Measurements from ENCODE around the gene SLC2A3.
"Not testable (repeated sequence)": the region's sequence is repeated elsewhere in the genome, so short reads cannot be mapped to it uniquely, and the experiment has no call there.

DNA sequence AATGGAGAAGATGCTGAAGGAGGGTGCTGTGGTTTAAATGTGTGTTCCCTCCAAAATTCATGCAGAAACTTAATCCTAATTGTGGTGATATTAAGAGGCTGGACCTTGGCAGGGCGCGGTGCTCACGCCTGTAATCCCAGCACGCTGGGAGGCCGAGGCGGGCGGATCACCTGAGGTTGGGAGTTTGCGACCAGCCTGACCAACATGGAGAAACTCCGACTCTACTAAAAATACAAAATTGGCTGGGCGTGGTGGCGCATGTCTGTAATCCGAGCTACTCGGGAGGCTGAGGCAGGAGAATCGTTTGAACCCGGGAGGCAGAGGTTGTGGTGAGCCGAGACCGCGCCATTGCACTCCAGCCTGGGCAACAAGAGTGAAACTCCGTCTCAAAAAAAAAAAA lies 18.9 kb upstream of the SLC2A3 start:
- TF ChIP-seq, protein P1, sequence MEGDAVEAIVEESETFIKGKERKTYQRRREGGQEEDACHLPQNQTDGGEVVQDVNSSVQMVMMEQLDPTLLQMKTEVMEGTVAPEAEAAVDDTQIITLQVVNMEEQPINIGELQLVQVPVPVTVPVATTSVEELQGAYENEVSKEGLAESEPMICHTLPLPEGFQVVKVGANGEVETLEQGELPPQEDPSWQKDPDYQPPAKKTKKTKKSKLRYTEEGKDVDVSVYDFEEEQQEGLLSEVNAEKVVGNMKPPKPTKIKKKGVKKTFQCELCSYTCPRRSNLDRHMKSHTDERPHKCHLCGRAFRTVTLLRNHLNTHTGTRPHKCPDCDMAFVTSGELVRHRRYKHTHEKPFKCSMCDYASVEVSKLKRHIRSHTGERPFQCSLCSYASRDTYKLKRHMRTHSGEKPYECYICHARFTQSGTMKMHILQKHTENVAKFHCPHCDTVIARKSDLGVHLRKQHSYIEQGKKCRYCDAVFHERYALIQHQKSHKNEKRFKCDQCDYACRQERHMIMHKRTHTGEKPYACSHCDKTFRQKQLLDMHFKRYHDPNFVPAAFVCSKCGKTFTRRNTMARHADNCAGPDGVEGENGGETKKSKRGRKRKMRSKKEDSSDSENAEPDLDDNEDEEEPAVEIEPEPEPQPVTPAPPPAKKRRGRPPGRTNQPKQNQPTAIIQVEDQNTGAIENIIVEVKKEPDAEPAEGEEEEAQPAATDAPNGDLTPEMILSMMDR (CRISPR knock-in tag; IDR thresholded peaks at IDR 0.05), result not testable (repeated sequence)
- not testable (repeated sequence) for TF ChIP-seq NR2C2 (CRISPR knock-in tag; IDR thresholded peaks at IDR 0.05; ENCODE audit: borderline replicate concordance); POLR2A (IDR thresholded peaks at IDR 0.05; ENCODE audit: insufficient read depth in 1 of 2, low read depth in 2 of 2, low read length in 2 of 2); SUZ12 (IDR thresholded peaks at IDR 0.05; ENCODE audit: low read depth, low read length); ZNF703 (CRISPR knock-in tag; IDR thresholded peaks at IDR 0.05; ENCODE audit: borderline replicate concordance); MAFF (IDR thresholded peaks at IDR 0.05; ENCODE audit: low read depth, low read length); STAT5B (CRISPR knock-in tag; IDR thresholded peaks at IDR 0.05); ZFP82 (CRISPR knock-in tag; IDR thresholded peaks at IDR 0.05; ENCODE audit: borderline replicate concordance); MXI1 (IDR thresholded peaks at IDR 0.05; ENCODE audit: borderline replicate concordance, low read depth, low read length)
- TF ChIP-seq, protein P2, sequence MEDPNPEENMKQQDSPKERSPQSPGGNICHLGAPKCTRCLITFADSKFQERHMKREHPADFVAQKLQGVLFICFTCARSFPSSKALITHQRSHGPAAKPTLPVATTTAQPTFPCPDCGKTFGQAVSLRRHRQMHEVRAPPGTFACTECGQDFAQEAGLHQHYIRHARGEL (CRISPR knock-in tag; IDR thresholded peaks at IDR 0.05), result not testable (repeated sequence)
- TF ChIP-seq, protein P3, sequence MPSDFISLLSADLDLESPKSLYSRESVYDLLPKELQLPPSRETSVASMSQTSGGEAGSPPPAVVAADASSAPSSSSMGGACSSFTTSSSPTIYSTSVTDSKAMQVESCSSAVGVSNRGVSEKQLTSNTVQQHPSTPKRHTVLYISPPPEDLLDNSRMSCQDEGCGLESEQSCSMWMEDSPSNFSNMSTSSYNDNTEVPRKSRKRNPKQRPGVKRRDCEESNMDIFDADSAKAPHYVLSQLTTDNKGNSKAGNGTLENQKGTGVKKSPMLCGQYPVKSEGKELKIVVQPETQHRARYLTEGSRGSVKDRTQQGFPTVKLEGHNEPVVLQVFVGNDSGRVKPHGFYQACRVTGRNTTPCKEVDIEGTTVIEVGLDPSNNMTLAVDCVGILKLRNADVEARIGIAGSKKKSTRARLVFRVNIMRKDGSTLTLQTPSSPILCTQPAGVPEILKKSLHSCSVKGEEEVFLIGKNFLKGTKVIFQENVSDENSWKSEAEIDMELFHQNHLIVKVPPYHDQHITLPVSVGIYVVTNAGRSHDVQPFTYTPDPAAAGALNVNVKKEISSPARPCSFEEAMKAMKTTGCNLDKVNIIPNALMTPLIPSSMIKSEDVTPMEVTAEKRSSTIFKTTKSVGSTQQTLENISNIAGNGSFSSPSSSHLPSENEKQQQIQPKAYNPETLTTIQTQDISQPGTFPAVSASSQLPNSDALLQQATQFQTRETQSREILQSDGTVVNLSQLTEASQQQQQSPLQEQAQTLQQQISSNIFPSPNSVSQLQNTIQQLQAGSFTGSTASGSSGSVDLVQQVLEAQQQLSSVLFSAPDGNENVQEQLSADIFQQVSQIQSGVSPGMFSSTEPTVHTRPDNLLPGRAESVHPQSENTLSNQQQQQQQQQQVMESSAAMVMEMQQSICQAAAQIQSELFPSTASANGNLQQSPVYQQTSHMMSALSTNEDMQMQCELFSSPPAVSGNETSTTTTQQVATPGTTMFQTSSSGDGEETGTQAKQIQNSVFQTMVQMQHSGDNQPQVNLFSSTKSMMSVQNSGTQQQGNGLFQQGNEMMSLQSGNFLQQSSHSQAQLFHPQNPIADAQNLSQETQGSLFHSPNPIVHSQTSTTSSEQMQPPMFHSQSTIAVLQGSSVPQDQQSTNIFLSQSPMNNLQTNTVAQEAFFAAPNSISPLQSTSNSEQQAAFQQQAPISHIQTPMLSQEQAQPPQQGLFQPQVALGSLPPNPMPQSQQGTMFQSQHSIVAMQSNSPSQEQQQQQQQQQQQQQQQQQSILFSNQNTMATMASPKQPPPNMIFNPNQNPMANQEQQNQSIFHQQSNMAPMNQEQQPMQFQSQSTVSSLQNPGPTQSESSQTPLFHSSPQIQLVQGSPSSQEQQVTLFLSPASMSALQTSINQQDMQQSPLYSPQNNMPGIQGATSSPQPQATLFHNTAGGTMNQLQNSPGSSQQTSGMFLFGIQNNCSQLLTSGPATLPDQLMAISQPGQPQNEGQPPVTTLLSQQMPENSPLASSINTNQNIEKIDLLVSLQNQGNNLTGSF (CRISPR knock-in tag; IDR thresholded peaks at IDR 0.05), result not testable (repeated sequence)
- TF ChIP-seq, protein P4, sequence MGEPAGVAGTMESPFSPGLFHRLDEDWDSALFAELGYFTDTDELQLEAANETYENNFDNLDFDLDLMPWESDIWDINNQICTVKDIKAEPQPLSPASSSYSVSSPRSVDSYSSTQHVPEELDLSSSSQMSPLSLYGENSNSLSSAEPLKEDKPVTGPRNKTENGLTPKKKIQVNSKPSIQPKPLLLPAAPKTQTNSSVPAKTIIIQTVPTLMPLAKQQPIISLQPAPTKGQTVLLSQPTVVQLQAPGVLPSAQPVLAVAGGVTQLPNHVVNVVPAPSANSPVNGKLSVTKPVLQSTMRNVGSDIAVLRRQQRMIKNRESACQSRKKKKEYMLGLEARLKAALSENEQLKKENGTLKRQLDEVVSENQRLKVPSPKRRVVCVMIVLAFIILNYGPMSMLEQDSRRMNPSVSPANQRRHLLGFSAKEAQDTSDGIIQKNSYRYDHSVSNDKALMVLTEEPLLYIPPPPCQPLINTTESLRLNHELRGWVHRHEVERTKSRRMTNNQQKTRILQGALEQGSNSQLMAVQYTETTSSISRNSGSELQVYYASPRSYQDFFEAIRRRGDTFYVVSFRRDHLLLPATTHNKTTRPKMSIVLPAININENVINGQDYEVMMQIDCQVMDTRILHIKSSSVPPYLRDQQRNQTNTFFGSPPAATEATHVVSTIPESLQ (CRISPR knock-in tag; conservative IDR thresholded peaks at IDR 0.05), result not testable (repeated sequence)
